Transverse colon (tissue), 4 donors: Measurements from ENCODE around the gene MTCH1.

Experiments
- EP300 ChIP-seq: sonication (generic); formaldehyde crosslinking; IDR thresholded peaks from one replicate; pipeline ENCODE4 v1.6.1; 2017; ENCODE audit warnings: antibody characterized with exemption, low read depth
- POLR2A ChIP-seq: fragments of 450-650 bp; IDR thresholded peaks from one replicate; pipeline ENCODE4 v1.6.1; 2016; ENCODE audit warnings: antibody characterized with exemption, mild to moderate bottlenecking, moderate library complexity
- POLR2AphosphoS5 ChIP-seq, 3 donors: sonication (generic); formaldehyde crosslinking; IDR thresholded peaks; one replicate each; pipeline ENCODE4 v1.6.1; 2016; ENCODE audit warnings: antibody characterized with exemption in 3 of 3
- TF ChIP-seq, protein P1 (sequence below), 5 experiments: fragments of 200-600 bp in 3 of 5; fragments of 450-650 bp in 2 of 5; sonication (generic) in 3 of 5; IDR thresholded peaks; 1 replicate in 2 of 5; 2 replicates in 3 of 5; pipeline ENCODE4 v1.5.1; 2016 to 2017; ENCODE audit warnings: antibody characterized with exemption in 5 of 5, inconsistent platforms in 3 of 5, mild to moderate bottlenecking in 2 of 5, moderate library complexity in 1 of 5

- TF ChIP-seq, protein P1, sequence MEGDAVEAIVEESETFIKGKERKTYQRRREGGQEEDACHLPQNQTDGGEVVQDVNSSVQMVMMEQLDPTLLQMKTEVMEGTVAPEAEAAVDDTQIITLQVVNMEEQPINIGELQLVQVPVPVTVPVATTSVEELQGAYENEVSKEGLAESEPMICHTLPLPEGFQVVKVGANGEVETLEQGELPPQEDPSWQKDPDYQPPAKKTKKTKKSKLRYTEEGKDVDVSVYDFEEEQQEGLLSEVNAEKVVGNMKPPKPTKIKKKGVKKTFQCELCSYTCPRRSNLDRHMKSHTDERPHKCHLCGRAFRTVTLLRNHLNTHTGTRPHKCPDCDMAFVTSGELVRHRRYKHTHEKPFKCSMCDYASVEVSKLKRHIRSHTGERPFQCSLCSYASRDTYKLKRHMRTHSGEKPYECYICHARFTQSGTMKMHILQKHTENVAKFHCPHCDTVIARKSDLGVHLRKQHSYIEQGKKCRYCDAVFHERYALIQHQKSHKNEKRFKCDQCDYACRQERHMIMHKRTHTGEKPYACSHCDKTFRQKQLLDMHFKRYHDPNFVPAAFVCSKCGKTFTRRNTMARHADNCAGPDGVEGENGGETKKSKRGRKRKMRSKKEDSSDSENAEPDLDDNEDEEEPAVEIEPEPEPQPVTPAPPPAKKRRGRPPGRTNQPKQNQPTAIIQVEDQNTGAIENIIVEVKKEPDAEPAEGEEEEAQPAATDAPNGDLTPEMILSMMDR (IDR thresholded peaks at IDR 0.05), result no peak
- TF ChIP-seq EP300 (no peak), POLR2A (no peak), POLR2AphosphoS5 (IDR thresholded peaks at IDR 0.05) (no peak)
These were observed 34.4 kb upstream of the MTCH1 start for GRCh38 chr6:37020381-37020780.
